GM18519 (cell line): ENCODE results near the gene RTRAF.

Experiments used
- ATAC-seq: cut with Tn5 transposase; IDR thresholded peaks from one replicate; pipeline ENCODE4 v1.9.1; 2021; ENCODE audit warnings: mild to moderate bottlenecking, moderate library complexity; ENCODE audit not compliant: unreplicated experiment, low FRiP score

RTRAF gene

DNA sequence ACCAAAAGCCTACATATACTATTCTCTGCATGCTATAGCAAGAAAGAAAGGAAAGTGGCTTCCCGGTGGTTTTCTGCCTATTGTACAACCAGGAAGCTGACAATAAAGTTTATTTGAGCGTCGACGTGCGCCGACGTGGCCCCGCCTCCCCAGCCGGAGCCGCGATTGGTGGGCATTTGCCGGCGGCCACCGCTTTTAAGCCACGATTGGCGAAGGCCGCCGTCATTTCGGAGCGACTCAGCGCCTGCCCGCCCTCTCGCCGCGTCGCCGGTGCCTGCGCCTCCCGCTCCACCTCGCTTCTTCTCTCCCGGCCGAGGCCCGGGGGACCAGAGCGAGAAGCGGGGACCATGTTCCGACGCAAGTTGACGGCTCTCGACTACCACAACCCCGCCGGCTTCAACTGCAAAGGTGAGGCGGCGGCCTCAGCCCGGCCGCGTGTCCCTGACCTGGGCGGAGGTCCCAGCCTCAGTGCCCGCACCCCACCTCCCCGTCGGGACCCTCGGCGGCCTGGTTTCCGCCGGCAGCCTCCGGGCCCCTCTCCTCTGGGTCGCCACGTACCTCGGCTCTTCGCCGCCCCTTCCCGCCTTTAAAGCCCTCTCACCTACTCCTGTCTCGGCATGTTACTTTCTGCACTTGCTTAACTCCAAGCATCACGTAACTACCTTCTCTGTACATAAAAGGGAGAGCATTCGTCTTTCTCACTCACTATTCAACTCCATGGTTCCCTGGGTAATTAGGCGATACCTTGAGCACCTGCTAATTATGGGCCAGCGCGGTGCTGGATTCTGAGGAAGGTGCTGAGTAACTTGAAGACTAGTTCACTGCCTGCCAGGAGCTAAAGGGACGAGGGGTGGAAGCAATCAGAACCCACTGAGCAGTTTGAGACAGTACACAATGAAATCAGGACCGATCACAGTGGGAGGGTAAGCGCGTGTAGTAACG is at the start of gene RTRAF:
TSS of gene RTRAF (plus strand) at position 254 of the 942 bp plus-strand sequence. CDS start at position 348, 94 bp downstream.
- peak; percentile 85 for ATAC-seq

DNA sequence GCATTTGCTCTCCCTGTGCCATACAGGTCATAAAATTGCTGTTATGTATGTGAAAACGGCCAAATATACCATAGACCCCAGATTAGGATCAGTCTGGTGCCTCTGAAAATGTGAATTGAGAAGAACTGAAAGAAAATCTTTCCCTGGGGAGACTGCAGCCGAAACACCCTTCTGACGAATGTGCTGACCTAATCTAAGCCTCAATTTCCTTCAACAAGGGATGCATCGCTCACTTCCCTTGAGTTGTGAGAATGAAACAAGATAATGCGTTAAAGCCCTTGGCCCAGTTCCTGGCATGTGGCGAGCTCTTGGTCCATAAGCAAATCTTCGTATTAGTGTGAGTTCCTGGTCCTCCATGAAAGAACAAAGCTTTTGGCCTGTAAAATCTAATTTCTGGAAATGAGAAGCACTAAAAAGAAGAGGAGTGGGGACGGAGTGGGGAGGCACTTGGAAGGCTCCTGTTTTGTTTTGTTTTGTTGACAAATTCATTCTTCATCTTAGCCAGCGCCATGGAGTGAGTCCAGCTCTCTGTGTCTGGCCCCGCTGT is 49.5 kb upstream of the RTRAF start:
- ATAC-seq = no peak

DNA sequence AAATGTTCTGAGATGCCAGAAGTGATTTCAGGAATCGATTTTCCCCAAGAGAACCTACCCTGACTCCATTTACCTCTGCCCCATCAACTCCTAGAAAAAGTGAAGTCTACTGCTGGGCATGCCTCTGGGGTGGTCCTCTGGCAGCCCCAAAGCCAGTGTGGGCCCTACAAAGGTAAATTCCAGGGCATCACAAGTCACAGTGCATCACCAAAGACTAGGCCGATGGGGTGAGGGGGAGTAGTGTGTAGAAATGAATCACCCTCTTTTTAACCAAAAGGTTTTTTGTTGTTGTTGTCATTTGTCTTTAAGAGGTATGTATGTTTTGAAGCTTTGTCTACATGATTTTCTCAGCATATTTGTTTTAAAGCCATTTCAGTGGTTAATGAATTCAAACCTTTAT is 46.4 kb upstream of the RTRAF start:
- ATAC-seq = no peak

DNA sequence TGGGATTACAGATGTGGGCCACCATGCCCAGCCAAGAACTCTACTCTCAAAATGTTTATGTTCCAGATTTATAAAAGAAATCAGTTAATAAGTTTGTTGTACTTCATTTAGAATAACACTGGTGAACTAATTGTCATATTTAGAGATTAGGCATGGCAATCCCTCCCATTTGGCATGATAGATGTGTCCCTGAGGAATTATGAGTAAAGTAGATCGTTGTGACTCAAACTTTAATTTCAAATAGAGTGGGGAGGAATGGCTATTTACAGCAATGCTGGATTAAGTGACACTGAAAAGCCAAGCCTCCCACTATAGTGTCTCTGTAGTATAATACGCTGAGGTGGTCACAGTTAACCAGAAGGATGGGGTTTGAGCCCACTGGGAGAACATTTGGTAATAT is 39.3 kb upstream of the RTRAF start:
- no peak for ATAC-seq

DNA sequence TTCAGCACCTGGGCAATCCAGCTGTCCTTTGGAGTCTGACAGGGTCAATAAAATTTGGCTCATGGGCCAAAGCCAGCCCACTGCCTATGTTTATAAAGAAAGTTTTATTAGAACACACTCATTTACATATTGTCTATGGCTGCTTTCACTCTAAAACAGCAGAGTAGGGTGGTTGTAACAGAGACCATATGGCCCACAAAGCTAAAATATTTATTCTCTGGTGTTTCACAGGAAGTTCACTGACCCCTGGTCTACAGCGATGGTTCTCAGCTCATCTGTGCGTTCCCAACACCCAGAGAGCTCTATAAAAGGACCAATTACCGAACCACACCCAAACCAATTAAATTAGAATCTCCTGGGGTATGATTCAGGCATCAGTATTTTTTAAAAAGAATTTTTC is 37.7 kb upstream of the RTRAF start:
- no peak for ATAC-seq

DNA sequence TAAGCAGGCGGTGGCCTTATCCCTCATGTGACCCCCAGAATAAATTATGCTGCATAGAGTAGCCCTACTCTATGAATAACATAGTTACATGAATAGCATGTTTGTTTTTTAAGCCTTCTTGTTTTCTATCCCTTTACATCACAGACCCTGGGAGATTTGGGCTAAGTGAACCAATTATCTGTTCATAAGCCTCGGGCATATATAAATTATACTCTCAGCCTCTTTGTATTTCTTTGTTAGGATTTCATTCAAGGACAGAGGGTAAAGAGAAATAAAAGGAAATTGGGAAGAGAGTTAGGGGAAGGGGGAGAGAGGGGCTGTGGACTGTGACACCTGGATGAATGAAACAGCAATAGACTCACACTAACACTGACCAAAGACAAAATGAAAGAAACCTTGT is 35.3 kb upstream of the RTRAF start:
- ATAC-seq = no peak

DNA sequence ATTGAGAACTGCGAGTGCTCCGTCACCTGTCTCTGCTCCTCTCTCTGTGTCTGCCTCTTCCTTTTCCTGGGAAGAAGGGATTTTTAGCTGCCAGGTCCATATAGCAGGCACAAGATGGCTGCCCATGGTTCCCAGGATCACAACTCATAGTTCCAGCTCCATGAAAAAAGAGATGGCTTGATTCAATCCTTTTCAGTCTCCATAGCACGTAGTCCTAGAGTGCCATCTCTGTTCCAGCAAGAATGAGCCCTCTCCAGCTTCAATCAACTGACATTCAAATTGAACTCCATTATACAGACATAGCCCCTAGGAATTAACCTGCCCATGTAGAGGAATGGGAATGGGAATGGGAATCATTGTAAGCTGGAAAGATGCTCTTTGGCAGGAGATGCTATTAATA is 34.7 kb upstream of the RTRAF start:
- no peak for ATAC-seq

DNA sequence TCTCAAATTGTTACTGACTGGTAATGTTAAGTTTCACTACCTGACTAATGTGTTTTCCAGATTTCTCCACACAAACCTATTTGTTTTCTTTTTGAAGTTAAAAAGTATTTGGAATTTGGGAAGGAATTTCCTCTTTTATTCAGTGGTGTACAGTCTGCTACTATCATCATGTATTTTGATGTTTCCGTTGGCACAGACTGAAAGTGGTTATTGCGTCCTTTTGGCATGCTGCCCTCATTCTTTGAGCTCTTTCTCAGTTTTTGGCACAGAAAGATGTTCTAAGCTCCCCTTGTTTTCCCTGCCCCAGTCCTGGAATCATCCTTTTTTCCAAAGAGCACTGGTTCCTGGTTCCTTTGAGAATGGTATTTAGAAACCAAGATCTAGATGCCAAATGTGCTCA is 31.4 kb upstream of the RTRAF start:
- no peak for ATAC-seq

DNA sequence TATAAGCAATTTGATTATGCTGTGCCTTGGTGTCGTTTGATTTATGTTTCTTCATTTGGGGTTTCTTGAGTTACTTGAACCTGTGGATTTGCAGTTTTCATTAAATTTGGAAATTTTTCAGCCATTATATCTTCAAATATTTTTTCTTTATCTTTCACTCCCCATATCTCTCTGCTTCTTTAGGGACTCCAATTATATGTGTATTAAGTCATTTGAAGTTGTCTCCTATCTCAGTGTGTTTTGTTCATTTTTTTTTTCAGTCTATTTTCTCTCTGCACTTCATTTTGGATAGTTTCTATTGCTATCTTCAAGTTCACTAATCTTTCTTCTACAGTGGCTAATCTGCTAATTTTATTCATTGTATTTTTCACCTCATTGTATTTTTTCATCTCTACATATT is 29.4 kb upstream of the RTRAF start:
- ATAC-seq = no peak

DNA sequence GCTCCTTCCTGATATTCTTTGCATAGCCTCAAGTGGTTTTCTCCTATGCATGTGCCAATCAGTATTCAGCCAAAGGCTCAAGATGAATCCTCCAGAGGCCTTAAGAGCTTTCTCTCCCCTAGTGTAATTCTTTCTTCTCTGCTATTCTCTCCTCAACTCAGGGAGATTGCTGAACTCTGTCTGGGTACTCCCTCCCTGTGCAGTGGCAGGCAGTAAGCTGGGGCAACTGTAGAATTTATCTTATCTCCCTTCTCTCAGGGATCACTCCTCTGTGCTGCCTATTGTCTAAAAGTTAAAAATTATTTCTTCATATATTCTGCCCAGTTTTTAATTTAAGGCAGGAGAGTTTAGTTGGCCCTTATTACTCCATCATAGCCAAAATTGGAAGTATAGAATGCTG is 28.5 kb upstream of the RTRAF start:
- ATAC-seq = no peak

DNA sequence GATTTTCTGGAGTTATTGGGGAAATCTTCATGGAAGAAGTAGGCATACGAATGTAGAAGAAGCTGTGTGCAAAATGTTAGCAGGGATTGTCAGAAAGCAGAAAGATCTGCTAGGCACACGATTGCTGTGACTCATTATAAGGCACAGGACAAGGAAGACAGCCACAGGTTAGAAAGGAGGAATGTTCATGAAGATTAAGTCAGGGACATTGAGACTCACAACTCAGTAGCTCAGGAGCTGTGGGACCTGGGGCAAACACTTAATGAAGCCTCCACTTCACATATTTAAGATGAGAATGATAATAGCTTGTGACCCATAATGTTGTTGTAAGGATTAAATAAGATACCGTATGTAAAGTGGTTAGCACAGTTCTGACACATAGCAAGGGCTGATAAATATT is 26.6 kb upstream of the RTRAF start:
- no peak for ATAC-seq

DNA sequence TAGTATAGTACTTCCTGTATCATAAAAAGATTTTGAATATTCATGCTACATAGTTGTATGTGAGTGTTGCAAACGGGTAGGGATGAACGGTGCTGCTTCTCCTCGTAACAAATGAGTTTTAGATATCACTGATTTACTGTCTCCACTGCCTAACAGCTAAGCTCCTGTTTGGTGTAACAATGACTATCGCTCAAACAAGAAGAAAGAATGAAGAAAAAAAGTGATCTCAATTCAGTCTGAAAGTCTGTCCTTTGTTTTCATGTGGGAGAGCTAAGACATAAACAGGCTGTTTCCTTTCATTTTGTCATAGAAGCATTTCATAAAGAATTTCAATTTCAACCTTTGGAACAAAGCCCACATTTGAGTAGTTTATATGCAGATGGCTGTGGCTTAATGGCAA is 26.1 kb upstream of the RTRAF start:
- no peak for ATAC-seq

DNA sequence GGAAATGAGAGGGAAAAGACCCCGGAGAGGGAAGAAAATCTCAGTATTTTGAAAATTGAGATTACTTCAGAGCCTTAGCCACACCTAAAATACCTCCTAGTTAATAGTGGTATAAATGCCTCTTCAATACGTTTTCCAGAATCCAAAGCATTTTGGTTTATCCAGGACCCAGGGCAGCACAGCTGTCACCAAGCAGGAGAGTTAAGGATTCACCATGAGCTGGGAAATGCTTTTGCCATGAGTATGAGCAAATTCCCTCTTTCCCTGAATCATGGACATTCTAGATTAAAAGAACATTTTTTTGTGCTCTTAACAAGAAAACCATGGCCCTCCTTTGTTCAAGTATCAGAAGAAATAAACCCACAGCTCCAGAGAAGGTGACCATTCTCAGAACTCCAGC is 21.8 kb upstream of the RTRAF start:
- no peak for ATAC-seq

DNA sequence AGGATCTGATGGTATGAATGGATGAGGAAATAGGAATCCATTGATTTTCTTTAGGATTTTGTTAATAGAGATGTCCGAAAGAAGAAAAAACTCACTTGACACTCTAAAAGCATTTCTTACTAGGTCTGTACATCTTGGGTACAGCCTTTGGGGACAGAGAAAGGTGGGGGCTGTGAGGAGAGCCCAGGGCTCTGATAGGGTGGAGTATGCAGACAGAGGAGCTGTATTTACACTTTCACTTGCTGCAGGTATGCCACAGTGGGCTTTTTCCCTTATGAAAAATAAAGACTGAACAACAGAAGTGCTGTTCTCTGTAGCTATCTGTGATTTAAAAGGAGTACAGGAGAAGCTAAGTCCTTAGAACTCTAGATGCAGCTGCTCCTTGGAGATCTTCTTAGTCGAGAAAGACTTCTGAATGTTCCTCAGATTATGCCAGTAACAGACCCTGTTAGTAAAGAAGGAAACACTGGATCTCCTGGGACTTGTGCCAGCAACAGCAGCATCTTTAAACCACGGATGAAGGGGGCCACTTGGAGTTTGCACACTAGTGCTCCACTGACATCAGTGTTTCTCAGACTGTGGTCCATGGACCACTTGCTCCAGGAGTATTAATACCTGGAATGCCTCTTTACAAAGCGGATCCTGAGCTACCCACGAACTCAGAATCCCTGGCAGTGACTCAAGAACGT is 19.4 kb upstream of the RTRAF start:
- no peak for ATAC-seq

DNA sequence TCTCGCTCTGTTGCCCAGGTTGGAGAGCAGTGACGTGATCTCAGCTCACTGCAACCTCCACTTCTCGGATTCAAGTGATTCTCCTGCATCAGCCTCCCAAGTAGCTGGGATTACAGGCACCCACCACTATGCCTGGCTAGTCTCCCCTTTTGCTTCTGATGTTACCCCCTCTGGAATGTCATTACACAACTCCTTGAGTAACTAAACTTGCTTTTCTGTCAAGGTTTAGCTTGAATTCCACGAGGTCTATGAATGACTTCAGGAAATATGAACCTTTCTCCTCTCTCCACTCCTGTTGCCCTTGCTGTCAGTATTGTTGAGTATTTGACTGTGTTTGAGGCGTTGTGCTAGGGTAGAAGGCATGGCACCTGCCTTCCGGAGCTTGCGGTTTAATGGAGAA is 16.8 kb upstream of the RTRAF start:
- no peak for ATAC-seq

DNA sequence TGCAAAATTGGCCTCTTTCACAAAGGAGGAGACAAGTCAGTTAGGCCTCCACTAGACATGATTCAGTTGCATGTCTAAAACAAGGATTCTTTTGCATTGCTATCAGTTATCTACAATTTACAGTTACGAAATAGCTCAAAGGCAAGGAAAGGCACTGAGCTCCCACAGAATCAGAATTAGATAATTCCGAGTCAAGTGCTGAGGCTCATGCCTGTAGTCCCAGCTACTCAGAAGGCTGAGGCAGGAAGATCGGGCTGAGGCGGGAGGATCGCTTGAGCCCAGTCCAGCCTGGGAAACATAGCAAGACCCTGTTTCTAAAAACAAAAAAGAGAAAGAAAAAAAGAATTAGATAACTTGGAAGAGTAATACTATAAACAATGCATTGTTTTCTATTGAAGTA is 12.3 kb upstream of the RTRAF start:
- ATAC-seq = no peak

DNA sequence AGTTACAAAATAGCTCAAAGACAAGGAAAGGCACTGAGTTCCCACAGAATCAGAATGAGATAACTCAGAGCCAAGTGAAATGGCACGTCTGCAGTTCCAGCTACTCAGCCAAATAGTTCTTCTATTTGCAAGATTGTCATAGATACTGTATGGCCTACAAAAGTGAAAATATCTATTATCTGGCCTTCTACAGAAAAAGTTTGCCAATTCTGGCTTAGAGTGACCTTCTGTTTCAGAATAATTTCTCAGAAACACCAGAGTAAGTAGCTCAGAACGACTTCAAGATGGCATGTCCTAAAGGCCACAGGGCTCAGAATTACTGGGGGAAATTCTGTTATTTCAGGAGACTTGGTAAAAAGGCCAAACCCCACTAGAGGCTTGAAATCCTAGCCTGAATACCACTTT is 10.7 kb upstream of the RTRAF start:
- ATAC-seq = no peak

DNA sequence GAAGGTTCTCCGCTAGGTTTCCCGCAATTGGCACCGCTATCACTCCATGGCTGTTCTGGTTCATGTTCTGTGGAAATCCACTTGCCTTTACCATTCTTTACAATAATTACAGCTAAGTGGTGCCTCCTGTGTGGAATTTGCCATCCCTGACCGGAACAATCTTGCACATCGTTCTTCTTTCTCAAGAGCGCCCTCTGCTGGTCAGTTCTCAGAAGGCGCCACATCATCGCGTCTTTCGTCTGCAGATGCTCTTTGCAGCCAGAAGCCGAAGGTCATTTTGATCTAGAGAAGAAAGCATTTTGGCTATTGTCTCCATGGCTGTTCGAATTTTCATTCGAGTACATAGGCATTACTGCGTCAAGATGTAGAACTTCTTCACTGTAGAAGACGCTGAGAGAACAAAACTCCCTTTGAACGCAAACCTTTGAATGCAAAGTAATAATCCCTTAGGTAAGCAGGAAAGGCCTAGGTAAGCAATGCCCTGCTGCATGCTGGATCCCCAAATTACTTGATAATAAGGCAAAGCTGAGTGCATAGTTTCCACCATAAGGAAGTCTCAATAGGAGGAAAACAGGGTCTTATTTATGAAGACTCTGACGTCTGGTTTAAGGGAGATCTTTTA is 10.1 kb upstream of the RTRAF start:
- no peak for ATAC-seq

DNA sequence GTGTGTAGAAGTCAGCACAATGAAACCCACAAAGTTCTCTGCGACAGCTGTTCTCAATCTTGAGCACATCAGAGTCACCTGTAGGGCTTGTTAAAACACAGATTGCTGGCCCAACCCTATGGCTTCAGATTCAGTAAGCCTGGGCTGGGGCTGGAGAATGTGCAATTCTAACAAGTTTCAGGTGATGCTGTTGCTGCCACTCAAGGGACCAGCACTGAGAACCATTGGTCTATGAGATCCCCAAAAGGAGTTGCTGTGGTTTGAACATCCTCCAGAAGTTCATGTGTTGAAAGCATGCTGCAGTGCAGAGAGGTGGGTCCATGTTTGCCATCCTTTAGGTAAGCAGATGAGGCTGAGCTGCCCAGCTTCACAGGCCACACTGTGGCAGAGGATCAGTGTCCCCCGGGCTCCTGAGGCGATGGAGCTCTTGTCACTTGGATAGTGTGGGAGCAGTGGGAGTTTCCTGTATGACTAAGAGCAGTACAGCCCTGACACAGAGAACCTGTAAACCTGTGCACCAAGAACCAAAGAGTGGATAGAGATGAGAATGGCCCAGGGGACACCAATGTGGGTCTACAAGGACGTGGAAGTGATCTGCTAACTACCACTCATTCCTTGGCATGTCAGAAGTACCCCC is 8.0 kb upstream of the RTRAF start:
- ATAC-seq = peak; percentile 42

DNA sequence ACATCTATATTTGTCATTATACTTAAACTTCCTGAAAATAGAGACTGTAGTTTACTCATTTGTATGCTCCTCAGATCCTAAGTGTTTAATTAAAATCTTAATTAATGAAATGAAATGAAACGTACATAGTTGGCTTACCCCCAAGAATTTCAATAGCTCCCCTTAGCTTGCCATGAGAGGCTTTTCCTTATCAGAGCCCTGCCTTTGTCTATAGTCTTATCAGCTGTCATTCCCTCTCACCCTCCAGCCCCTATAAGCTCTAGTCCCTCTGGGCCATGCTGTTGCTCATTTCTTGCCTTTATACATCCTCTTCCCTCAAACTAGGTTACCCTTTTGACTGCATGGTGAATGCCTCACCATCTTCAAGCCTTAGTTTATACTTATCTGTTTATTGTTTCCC is 1.1 kb upstream of the RTRAF start:
- no peak for ATAC-seq

DNA sequence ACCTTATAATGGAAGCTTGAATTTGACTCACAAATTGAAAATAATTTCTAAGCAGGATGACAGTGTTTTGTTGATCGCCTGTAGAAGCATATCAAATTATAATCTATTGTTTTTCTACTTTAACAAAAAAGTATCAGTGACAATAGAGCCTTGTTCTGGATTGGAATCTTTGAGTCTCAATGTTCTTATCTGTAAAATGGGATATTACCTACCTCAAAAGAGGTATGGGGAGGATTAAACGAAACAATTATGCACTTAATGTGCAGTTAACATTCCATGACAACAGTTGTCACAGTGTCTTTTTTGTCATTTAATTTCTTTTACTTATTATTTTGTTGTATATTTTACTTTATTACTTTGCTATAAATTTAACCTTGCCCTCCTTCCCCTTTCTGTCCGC is 1.1 kb downstream of the RTRAF start:
- ATAC-seq = no peak
